GM13977 (cell line): Measurements from ENCODE around the gene PCBP1.
"Not testable (repeated sequence)": the region's sequence is repeated elsewhere in the genome, so short reads cannot be mapped to it uniquely, and the experiment has no call there.

Experiments
- DNase-seq: peaks from one replicate; pipeline ENCODE4 v3.0.0; 2012; ENCODE audit warnings: low spot score
- CTCF ChIP-seq: IDR thresholded peaks from 2 replicates; pipeline ENCODE4 v1.5.1; 2012; ENCODE audit warnings: mild to moderate bottlenecking, control low read depth; ENCODE audit not compliant: insufficient read depth; ENCODE audit errors: extremely low read depth, missing control alignments
- in situ Hi-C: fragments of 300-500 bp; cut with MboI; formaldehyde crosslinking; loops from one replicate; pipeline ENCODE4 v1.12.0; 2022; ENCODE audit warnings: low sequenced_read_pairs, low pct_unique_long_range_greater_than_20kb, mixed read lengths, inconsistent platforms; ENCODE audit not compliant: unreplicated experiment

Gene PCBP1

GRCh38 chr2:70090706-70091334 lies 3.5 kb downstream of the PCBP1 start:
- in situ Hi-C loops: no loop called here
- TF ChIP-seq CTCF: no peak
- DNase-seq: no peak

GRCh38 chr2:70091364-70091763 lies 4.1 kb downstream of the PCBP1 start:
- in situ Hi-C loops: no loop called here
- no peak for TF ChIP-seq CTCF
- no peak for DNase-seq

- in situ Hi-C loops: no loop called here
- no peak for DNase-seq
- TF ChIP-seq CTCF: no peak
Observed at GRCh38 chr2:70091816-70092215, 4.5 kb downstream of the PCBP1 start.

GRCh38 chr2:70092576-70093243 lies 5.4 kb downstream of the PCBP1 start:
- DNase-seq, in situ Hi-C loops: not testable (repeated sequence)

GRCh38 chr2:70094171-70094977 lies 7.1 kb downstream of the PCBP1 start:
- TF ChIP-seq CTCF: no peak
- no peak for DNase-seq
- in situ Hi-C loops: no loop called here

- in situ Hi-C loops: no loop called here
- peak; percentile 68 for DNase-seq
- no peak for TF ChIP-seq CTCF
Observed at GRCh38 chr2:70094978-70095719, 7.9 kb downstream of the PCBP1 start.
